HepG2 (cell line): ENCODE measurements around the gene TIMM13. TPM values are rescaled to one million over a fixed set of nuclear protein-coding genes. Genes with fewer than 3 reads are reported as not detected.
A peak's percentile ranks its signal among the peaks of the same experiment; 100 is the strongest.

Experiments
- ELF1 ChIP-seq: sonication (generic); formaldehyde crosslinking; IDR thresholded peaks from 2 replicates; pipeline ENCODE4 v1.4.0; 2020; ENCODE audit warnings: missing genetic modification reagents
- GPBP1L1 ChIP-seq: sonication (generic); formaldehyde crosslinking; IDR thresholded peaks from 2 replicates; pipeline ENCODE4 v1.5.0; 2020; ENCODE audit warnings: mild to moderate bottlenecking, missing genetic modification reagents
- GTF3A ChIP-seq: sonication (generic); formaldehyde crosslinking; conservative IDR thresholded peaks from 2 replicates; pipeline ENCODE4 v1.4.0; 2020; ENCODE audit warnings: mild to moderate bottlenecking, missing genetic modification reagents
- HIVEP1 ChIP-seq: sonication (generic); formaldehyde crosslinking; IDR thresholded peaks from 2 replicates; pipeline ENCODE4 v1.4.0; 2020; ENCODE audit warnings: mild to moderate bottlenecking, missing genetic modification reagents
- MBNL3 ChIP-seq: fragments of 250-450 bp; sonication (Bioruptor Pico); conservative IDR thresholded peaks from 2 replicates; pipeline ENCODE4 v1.8.0; 2022; ENCODE audit warnings: mild to moderate bottlenecking, inconsistent platforms
- NKX3-1 ChIP-seq: sonication (generic); formaldehyde crosslinking; IDR thresholded peaks from 2 replicates; pipeline ENCODE4 v1.5.0; 2020; ENCODE audit warnings: missing genetic modification reagents
- RBFOX2 ChIP-seq: fragments of 200-400 bp; formaldehyde crosslinking; IDR thresholded peaks from 2 replicates; pipeline ENCODE4 v1.6.1; 2017; ENCODE audit warnings: low read depth, mild to moderate bottlenecking, low read length
- SMAD3 ChIP-seq: sonication (generic); formaldehyde crosslinking; IDR thresholded peaks from 2 replicates; pipeline ENCODE4 v1.4.0; 2020; ENCODE audit warnings: missing genetic modification reagents
- TAF15 ChIP-seq: fragments of 200-400 bp; formaldehyde crosslinking; IDR thresholded peaks from one replicate; pipeline ENCODE4 v1.6.1; 2018; ENCODE audit warnings: mild to moderate bottlenecking, low read depth, low read length; ENCODE audit not compliant: poor library complexity, severe bottlenecking
- ZBTB26 ChIP-seq: IDR thresholded peaks from 2 replicates; pipeline ENCODE4 v1.6.1; 2016; ENCODE audit warnings: missing compliant biosample characterization, missing genetic modification reagents, borderline replicate concordance
- ZNF260 ChIP-seq: sonication (generic); formaldehyde crosslinking; IDR thresholded peaks from 2 replicates; pipeline ENCODE4 v1.4.0; 2020; ENCODE audit warnings: missing genetic modification reagents, low read depth, mild to moderate bottlenecking, borderline replicate concordance
- ZNF317 ChIP-seq: sonication (generic); formaldehyde crosslinking; IDR thresholded peaks from 2 replicates; pipeline ENCODE4 v1.5.0; 2020; ENCODE audit warnings: mild to moderate bottlenecking, missing genetic modification reagents
- ZNF446 ChIP-seq: sonication (generic); formaldehyde crosslinking; IDR thresholded peaks from 2 replicates; pipeline ENCODE4 v1.5.0; 2020; ENCODE audit warnings: mild to moderate bottlenecking, missing genetic modification reagents
- ZSCAN5A ChIP-seq: sonication (generic); formaldehyde crosslinking; IDR thresholded peaks from 2 replicates; pipeline ENCODE4 v1.8.0; 2022; ENCODE audit warnings: mild to moderate bottlenecking, missing genetic modification reagents, borderline replicate concordance
- polyA plus RNA-seq, 8 experiments: library from polyadenylated mRNA; depleted of rRNA in 3 of 8; stranded (reverse) in 7 of 8; unstranded in 1 of 8; fragments of >200 nt; fragmentation: Illumina TruSeq in 4 of 8; extraction: Trizol in 4 of 8; gene quantifications; 2 replicates each; pipeline versions ENCODE4 v1.2.1 to v1.2.3, GENCODE V29; 2011 to 2016; ENCODE audit warnings: low read depth in 4 of 8, missing spikeins in 1 of 8, mixed read lengths in 1 of 8; ENCODE audit not compliant: insufficient read depth in 1 of 8
- total RNA-seq, 5 experiments: library from RNA; depleted of rRNA; stranded (reverse); fragments of >200 nt; fragmentation: Illumina TruSeq; extraction: Trizol; gene quantifications; 2 replicates each; pipeline ENCODE4 v1.2.3, GENCODE V29; 2016; ENCODE audit warnings: low read depth in 1 of 5
- TF ChIP-seq, protein P1 (sequence below): sonication (generic); formaldehyde crosslinking; conservative IDR thresholded peaks from 2 replicates; pipeline ENCODE4 v1.8.0; 2022; ENCODE audit warnings: low read depth, missing genetic modification reagents
- TF ChIP-seq, protein P2 (sequence below): sonication (generic); formaldehyde crosslinking; IDR thresholded peaks from 2 replicates; pipeline ENCODE4 v1.4.0; 2020; ENCODE audit warnings: missing genetic modification reagents
- TF ChIP-seq, protein P3 (sequence below): sonication (generic); formaldehyde crosslinking; IDR thresholded peaks from 2 replicates; pipeline ENCODE4 v1.4.0; 2020; ENCODE audit warnings: missing genetic modification reagents
- TF ChIP-seq, protein P4 (sequence below): sonication (generic); formaldehyde crosslinking; IDR thresholded peaks from 2 replicates; pipeline ENCODE4 v1.8.1; 2023; ENCODE audit warnings: missing genetic modification reagents, mild to moderate bottlenecking, borderline replicate concordance

Gene TIMM13
- total and polyA plus RNA-seq, 2 of the 13 experiments (the other 11 are each of a cell fraction or from before 2014, with no cell fraction given) = 48.4 to 108 TPM

GRCh38 chr19:2416321-2417097 is 10.9 kb downstream of the TIMM13 start (continued):
- TF ChIP-seq, protein P1, sequence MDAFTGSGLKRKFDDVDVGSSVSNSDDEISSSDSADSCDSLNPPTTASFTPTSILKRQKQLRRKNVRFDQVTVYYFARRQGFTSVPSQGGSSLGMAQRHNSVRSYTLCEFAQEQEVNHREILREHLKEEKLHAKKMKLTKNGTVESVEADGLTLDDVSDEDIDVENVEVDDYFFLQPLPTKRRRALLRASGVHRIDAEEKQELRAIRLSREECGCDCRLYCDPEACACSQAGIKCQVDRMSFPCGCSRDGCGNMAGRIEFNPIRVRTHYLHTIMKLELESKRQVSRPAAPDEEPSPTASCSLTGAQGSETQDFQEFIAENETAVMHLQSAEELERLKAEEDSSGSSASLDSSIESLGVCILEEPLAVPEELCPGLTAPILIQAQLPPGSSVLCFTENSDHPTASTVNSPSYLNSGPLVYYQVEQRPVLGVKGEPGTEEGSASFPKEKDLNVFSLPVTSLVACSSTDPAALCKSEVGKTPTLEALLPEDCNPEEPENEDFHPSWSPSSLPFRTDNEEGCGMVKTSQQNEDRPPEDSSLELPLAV (CRISPR knock-in tag) = no peak
- TF ChIP-seq RBFOX2 = peak; percentile 88
- peak; percentile 62; the same call in 1 of the 2 replicates for TF ChIP-seq ZNF446 (CRISPR knock-in tag)
- TF ChIP-seq HIVEP1 (CRISPR knock-in tag) = peak; percentile 67; the same call in 1 of the 2 replicates
- no peak for TF ChIP-seq NKX3-1 (CRISPR knock-in tag)
- TF ChIP-seq MBNL3 (CRISPR knock-in tag) = no peak
- TF ChIP-seq GTF3A (CRISPR knock-in tag) = no peak
- peak; percentile 55 for TF ChIP-seq ZNF317
- TF ChIP-seq ZNF260 (CRISPR knock-in tag) = no peak
- no peak for TF ChIP-seq TAF15
- TF ChIP-seq, protein P2, sequence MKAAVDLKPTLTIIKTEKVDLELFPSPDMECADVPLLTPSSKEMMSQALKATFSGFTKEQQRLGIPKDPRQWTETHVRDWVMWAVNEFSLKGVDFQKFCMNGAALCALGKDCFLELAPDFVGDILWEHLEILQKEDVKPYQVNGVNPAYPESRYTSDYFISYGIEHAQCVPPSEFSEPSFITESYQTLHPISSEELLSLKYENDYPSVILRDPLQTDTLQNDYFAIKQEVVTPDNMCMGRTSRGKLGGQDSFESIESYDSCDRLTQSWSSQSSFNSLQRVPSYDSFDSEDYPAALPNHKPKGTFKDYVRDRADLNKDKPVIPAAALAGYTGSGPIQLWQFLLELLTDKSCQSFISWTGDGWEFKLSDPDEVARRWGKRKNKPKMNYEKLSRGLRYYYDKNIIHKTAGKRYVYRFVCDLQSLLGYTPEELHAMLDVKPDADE (CRISPR knock-in tag) = no peak
- TF ChIP-seq ZSCAN5A (CRISPR knock-in tag) = no peak
- no peak for TF ChIP-seq GPBP1L1 (CRISPR knock-in tag)
- TF ChIP-seq SMAD3 (CRISPR knock-in tag) = no peak; the same call in 1 of the 2 replicates
- TF ChIP-seq ELF1 = peak; percentile 93
- TF ChIP-seq, protein P3, sequence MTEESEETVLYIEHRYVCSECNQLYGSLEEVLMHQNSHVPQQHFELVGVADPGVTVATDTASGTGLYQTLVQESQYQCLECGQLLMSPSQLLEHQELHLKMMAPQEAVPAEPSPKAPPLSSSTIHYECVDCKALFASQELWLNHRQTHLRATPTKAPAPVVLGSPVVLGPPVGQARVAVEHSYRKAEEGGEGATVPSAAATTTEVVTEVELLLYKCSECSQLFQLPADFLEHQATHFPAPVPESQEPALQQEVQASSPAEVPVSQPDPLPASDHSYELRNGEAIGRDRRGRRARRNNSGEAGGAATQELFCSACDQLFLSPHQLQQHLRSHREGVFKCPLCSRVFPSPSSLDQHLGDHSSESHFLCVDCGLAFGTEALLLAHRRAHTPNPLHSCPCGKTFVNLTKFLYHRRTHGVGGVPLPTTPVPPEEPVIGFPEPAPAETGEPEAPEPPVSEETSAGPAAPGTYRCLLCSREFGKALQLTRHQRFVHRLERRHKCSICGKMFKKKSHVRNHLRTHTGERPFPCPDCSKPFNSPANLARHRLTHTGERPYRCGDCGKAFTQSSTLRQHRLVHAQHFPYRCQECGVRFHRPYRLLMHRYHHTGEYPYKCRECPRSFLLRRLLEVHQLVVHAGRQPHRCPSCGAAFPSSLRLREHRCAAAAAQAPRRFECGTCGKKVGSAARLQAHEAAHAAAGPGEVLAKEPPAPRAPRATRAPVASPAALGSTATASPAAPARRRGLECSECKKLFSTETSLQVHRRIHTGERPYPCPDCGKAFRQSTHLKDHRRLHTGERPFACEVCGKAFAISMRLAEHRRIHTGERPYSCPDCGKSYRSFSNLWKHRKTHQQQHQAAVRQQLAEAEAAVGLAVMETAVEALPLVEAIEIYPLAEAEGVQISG (CRISPR knock-in tag) = peak; percentile 86
- TF ChIP-seq, protein P4, sequence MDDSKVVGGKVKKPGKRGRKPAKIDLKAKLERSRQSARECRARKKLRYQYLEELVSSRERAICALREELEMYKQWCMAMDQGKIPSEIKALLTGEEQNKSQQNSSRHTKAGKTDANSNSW (CRISPR knock-in tag) = no peak
- TF ChIP-seq ZBTB26 (CRISPR knock-in tag) = peak; percentile 94
